ENCODE results near the gene EGFL7. TPM values are rescaled to one million over a fixed set of nuclear protein-coding genes. Genes with fewer than 3 reads are reported as not detected.
A peak's percentile ranks its signal among the peaks of the same experiment; 100 is the strongest.

EGFL7 gene
- total and polyA plus RNA-seq, 2 of the 13 experiments (the other 11 are each of a cell fraction or from before 2014, with no cell fraction given): 0.20 to 5.1 TPM

- TF ChIP-seq, protein P1, sequence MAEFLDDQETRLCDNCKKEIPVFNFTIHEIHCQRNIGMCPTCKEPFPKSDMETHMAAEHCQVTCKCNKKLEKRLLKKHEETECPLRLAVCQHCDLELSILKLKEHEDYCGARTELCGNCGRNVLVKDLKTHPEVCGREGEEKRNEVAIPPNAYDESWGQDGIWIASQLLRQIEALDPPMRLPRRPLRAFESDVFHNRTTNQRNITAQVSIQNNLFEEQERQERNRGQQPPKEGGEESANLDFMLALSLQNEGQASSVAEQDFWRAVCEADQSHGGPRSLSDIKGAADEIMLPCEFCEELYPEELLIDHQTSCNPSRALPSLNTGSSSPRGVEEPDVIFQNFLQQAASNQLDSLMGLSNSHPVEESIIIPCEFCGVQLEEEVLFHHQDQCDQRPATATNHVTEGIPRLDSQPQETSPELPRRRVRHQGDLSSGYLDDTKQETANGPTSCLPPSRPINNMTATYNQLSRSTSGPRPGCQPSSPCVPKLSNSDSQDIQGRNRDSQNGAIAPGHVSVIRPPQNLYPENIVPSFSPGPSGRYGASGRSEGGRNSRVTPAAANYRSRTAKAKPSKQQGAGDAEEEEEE (CRISPR knock-in tag; IDR thresholded peaks at IDR 0.05; ENCODE audit: borderline replicate concordance): no peak
- peak; percentile 51; the same call in 1 of the 2 replicates for TF ChIP-seq TMF1 (CRISPR knock-in tag; IDR thresholded peaks at IDR 0.05; ENCODE audit: low read depth)
- peak; percentile 92 for TF ChIP-seq PHF21A (CRISPR knock-in tag; IDR thresholded peaks at IDR 0.05)
- no peak for TF ChIP-seq ZMYM3 (CRISPR knock-in tag; IDR thresholded peaks at IDR 0.05)
- TF ChIP-seq ADNP (CRISPR knock-in tag; IDR thresholded peaks at IDR 0.05): no peak
- TF ChIP-seq ZNF317 (CRISPR knock-in tag; IDR thresholded peaks at IDR 0.05): no peak
- no peak for TF ChIP-seq AKNA (CRISPR knock-in tag; IDR thresholded peaks at IDR 0.05; ENCODE audit: borderline replicate concordance)
- TF ChIP-seq ZNF224 (CRISPR knock-in tag; IDR thresholded peaks at IDR 0.05): no peak
- no peak; the same call in 1 of the 2 replicates for TF ChIP-seq SALL2 (CRISPR knock-in tag; IDR thresholded peaks at IDR 0.05)
- TF ChIP-seq NPAS2 (CRISPR knock-in tag; IDR thresholded peaks at IDR 0.05; ENCODE audit: borderline replicate concordance): no peak
- TF ChIP-seq HMGXB3 (CRISPR knock-in tag; IDR thresholded peaks at IDR 0.05; ENCODE audit: borderline replicate concordance): peak; percentile 27; the same call in 1 of the 2 replicates
- peak; percentile 81; the same call in 1 of the 2 replicates for TF ChIP-seq HNRNPL (IDR thresholded peaks at IDR 0.05; ENCODE audit: low read depth, low read length)
- peak; percentile 76; the same call in 1 of the 2 replicates for TF ChIP-seq EZH2 (conservative IDR thresholded peaks at IDR 0.05; ENCODE audit: low read depth, low read length)
- no peak for TF ChIP-seq ARNT (IDR thresholded peaks at IDR 0.05)
These were observed 35.7 kb upstream of the EGFL7 start (continued) for GRCh38 chr9:136626740-136627642.

Measured in HepG2 (cell line).